Chondrocyte (in vitro differentiated cells): ENCODE data around the gene UQCC2. TPM values are rescaled to one million over a fixed set of nuclear protein-coding genes. Genes with fewer than 3 reads are reported as not detected.

ENCODE experiments used
- DNase-seq: peaks from one replicate; pipeline ENCODE4 v3.0.0; 2021; ENCODE audit warnings: mixed read lengths, low spot score
- H3K27ac Mint-ChIP-seq: one replicate; pipeline ENCODE4 v1.8.0; 2021; ENCODE audit warnings: mild to moderate bottlenecking, moderate library complexity, mixed read lengths; ENCODE audit not compliant: unreplicated experiment
- H3K27me3 Mint-ChIP-seq: 2 replicates; pipeline ENCODE4 v1.8.0; 2021; ENCODE audit warnings: low read depth, mixed read lengths
- H3K36me3 Mint-ChIP-seq: 2 replicates; pipeline ENCODE4 v1.8.0; 2021; ENCODE audit warnings: low read depth, mixed read lengths
- H3K4me1 Mint-ChIP-seq: 2 replicates; pipeline ENCODE4 v1.8.0; 2021; ENCODE audit warnings: low read depth, mild to moderate bottlenecking, mixed read lengths
- H3K4me3 Mint-ChIP-seq: one replicate; pipeline ENCODE4 v1.8.0; 2021; ENCODE audit warnings: mild to moderate bottlenecking, moderate library complexity, mixed read lengths; ENCODE audit not compliant: unreplicated experiment
- H3K9me3 Mint-ChIP-seq: 2 replicates; pipeline ENCODE4 v1.8.0; 2021; ENCODE audit warnings: low read depth, mixed read lengths
- CTCF ChIP-seq: fragments of 200-600 bp; sonication (generic); IDR thresholded peaks from 2 replicates; pipeline ENCODE4 v1.5.0; 2021; ENCODE audit warnings: antibody characterized with exemption, mild to moderate bottlenecking, moderate library complexity
- total RNA-seq: library from RNA; stranded (reverse); gene quantifications from 3 replicates; pipeline ENCODE4 v1.2.1, GENCODE V29; 2021

Gene UQCC2
- total RNA-seq, 1 donor from 2014 or later, result 64.5 TPM

GRCh38 chr6:33663727-33664449 is 47.6 kb downstream of the UQCC2 start:
- no peak for TF ChIP-seq CTCF
- Mint-ChIP-seq H3K9me3 (no peaks in the 10 kb centered on the region), H3K4me1 (no peaks in the 10 kb centered on the region), H3K4me3 (no peak overlapping the region), H3K27me3 (no peaks in the 10 kb centered on the region), H3K36me3 (peaks cover 3% of the 10 kb centered on the region), H3K27ac (no peak overlapping the region)
- no peak for DNase-seq

DNA sequence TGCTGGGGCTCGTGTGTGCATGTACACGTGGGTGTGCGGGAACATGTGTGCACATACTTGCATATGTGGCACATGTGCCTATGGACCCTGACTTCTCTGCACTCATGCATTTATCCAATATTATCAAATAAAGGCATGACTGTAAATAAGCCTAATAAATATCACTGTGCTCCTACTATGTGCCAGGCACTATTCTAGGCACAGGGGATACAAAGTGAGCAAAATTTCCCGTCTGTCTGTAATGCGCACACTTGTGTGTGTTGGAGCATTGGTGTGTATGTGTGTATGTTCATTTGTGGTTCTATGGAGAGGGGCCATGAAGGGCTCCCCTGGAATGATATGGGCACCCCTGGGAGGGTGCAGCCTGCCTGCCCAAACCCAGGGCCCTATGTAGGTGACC is 48.5 kb downstream of the UQCC2 start:
- Mint-ChIP-seq H3K27ac (no peak overlapping the region), H3K36me3 (peaks cover 2% of the 10 kb centered on the region), H3K4me1 (no peaks in the 10 kb centered on the region)

DNA sequence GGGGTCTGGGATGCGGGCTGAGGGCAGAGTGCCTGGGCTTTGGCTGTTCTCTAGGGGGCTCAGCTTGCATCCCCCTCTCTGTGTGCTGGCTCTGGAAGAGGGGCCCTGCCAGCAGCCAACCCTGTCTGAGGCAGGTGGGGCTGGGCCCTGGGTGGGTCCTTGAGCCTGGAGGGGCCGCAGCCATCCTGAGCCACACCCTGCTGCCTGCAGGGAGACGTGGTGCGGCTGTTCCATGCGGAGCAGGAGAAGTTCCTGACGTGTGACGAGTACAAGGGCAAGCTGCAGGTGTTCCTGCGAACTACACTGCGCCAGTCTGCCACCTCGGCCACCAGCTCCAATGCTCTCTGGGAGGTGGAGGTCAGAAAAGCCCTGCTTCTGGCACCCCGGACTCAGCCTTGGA is 49.2 kb downstream of the UQCC2 start:
- Mint-ChIP-seq H3K27me3 (no peaks in the 10 kb centered on the region), H3K4me3 (no peak overlapping the region), H3K27ac (no peak overlapping the region), H3K9me3 (no peaks in the 10 kb centered on the region), H3K4me1 (no peaks in the 10 kb centered on the region), H3K36me3 (no peaks in the 10 kb centered on the region)
- no peak for DNase-seq
- no peak for TF ChIP-seq CTCF

More for the DNA sequence above, 48.5 kb downstream of the UQCC2 start:
- no peak for TF ChIP-seq CTCF
- H3K27me3 Mint-ChIP-seq, result no peaks in the 10 kb centered on the region
- no peak overlapping the region for H3K4me3 Mint-ChIP-seq
- no peak for DNase-seq
- H3K9me3 Mint-ChIP-seq, result no peaks in the 10 kb centered on the region

- H3K9me3 Mint-ChIP-seq, result no peaks in the 10 kb centered on the region
- H3K4me3 Mint-ChIP-seq, result no peak overlapping the region
- no peak for DNase-seq
- H3K27ac Mint-ChIP-seq, result no peak overlapping the region
- no peak for TF ChIP-seq CTCF
- H3K36me3 Mint-ChIP-seq, result no peaks in the 10 kb centered on the region
- no peaks in the 10 kb centered on the region for H3K4me1 Mint-ChIP-seq
- no peaks in the 10 kb centered on the region for H3K27me3 Mint-ChIP-seq
Measured at GRCh38 chr6:33661106-33661838, 50.2 kb downstream of the UQCC2 start.

GRCh38 chr6:33659986-33660385 is 51.5 kb downstream of the UQCC2 start:
- peaks cover under 1% of the 10 kb centered on the region for H3K4me1 Mint-ChIP-seq
- no peak overlapping the region for H3K27ac Mint-ChIP-seq
- H3K36me3 Mint-ChIP-seq, result no peaks in the 10 kb centered on the region
- H3K27me3 Mint-ChIP-seq, result no peaks in the 10 kb centered on the region
- TF ChIP-seq CTCF, result no peak
- DNase-seq, result no peak
- H3K4me3 Mint-ChIP-seq, result no peak overlapping the region
- H3K9me3 Mint-ChIP-seq, result no peaks in the 10 kb centered on the region
